Ishikawa (cell line): ENCODE measurements around the gene CDRT15.

Experiments
- CREB1 ChIP-seq: IDR thresholded peaks from 2 replicates; pipeline ENCODE4 v1.6.1; 2012; ENCODE audit warnings: low read depth
- EP300 ChIP-seq: IDR thresholded peaks from 2 replicates; pipeline ENCODE4 v1.6.1; 2012; ENCODE audit warnings: borderline replicate concordance
- FOXM1 ChIP-seq: IDR thresholded peaks from 2 replicates; pipeline ENCODE4 v1.6.1; 2012; ENCODE audit warnings: low read depth, borderline replicate concordance
- RAD21 ChIP-seq: IDR thresholded peaks from 2 replicates; pipeline ENCODE4 v1.6.1; 2012; ENCODE audit warnings: low read depth
- REST ChIP-seq: IDR thresholded peaks from 2 replicates; pipeline ENCODE4 v1.6.1; 2012; ENCODE audit warnings: low read depth, mild to moderate bottlenecking
- TAF1 ChIP-seq: IDR thresholded peaks from 2 replicates; pipeline ENCODE4 v1.6.1; 2012; ENCODE audit warnings: low read depth, mild to moderate bottlenecking
- TCF12 ChIP-seq: IDR thresholded peaks from 2 replicates; pipeline ENCODE4 v1.6.1; 2012; ENCODE audit warnings: low read depth
- TEAD4 ChIP-seq: IDR thresholded peaks from 2 replicates; pipeline ENCODE4 v1.6.1; 2012
- YY1 ChIP-seq: IDR thresholded peaks from 2 replicates; pipeline ENCODE4 v1.6.1; 2012; ENCODE audit warnings: low read depth
- ZBTB7A ChIP-seq: IDR thresholded peaks from 2 replicates; pipeline ENCODE4 v1.6.1; 2012; ENCODE audit warnings: low read depth
- TF ChIP-seq, protein P1 (sequence below): IDR thresholded peaks from 2 replicates; pipeline ENCODE4 v1.6.1; 2012

GRCh38 chr17:14206891-14207290 is 29.8 kb downstream of the CDRT15 start:
- TF ChIP-seq CREB1 (no peak), REST (no peak), ZBTB7A (no peak), RAD21 (no peak), EP300 (no peak), TAF1 (no peak), FOXM1 (no peak), YY1 (no peak), TEAD4 (no peak), TCF12 (no peak)
- TF ChIP-seq, protein P1, sequence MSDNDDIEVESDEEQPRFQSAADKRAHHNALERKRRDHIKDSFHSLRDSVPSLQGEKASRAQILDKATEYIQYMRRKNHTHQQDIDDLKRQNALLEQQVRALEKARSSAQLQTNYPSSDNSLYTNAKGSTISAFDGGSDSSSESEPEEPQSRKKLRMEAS, result no peak
